Measurements from ENCODE around the gene OMA1.
"Not testable (repeated sequence)": the region's sequence is repeated elsewhere in the genome, so short reads cannot be mapped to it uniquely, and the experiment has no call there.

OMA1 gene

DNA sequence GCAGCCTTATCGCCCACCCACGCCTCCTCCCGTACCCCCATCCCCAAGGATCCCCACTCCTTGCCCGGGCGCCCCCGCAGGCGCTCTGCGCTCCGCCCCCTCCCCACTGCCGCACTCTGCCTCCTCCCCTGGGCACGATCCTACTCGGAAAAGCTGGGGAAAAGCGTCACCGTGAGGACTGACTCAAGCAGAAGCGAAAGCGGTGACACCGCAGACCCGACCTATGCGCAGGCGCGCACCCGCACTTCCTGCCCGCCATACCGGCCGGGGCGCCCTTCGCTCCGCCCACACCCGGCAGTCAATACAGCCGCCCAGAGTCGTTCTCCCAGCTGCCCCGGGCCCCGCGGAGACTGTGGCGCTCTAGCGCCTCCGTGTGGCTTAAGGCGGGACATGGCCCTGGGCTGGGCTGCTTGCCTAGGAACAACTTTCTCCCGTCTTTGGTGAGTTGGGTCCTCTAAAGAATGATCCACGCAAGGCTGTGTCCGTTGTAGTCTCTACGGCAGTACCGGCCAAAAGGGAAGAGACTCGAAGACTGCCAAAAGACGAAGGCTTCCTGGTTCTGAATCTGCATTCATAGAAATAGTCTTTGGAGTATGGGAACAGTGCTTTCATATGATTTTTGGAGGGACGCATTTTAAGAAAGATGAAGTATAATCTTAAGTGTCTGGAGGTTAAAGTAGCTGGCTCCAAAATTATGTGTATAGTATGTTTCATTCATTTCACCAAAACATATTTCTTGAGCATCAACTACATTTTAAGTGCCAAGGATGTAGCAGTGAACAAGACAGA is at the start of gene OMA1:
Gene OMA1 (minus strand): TSS at position 207 of the 789 bp plus-strand sequence. CDS start 7,432 bp downstream, outside the sequence.
- peak; percentile 97 for DNase-seq

DNA sequence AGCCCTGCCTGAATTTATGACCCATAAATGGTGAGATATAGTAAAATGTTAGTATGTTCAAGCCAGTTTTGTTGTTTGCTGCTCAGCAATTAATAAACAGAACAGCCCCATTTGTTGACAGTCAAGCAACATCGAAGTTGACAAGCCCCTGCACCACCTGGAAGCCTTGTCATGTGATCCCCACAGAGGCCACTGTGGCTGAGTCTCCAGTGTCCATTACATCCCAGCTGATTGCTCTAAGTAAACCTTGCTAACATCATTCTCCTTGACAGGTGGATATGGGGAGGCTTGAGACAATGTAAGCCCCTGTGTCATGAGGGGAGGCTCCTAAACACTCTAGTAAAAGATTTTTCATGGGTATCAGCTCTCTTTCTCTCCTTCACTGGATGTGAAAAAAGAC is 48.0 kb upstream of the OMA1 start:
- no peak for DNase-seq

DNA sequence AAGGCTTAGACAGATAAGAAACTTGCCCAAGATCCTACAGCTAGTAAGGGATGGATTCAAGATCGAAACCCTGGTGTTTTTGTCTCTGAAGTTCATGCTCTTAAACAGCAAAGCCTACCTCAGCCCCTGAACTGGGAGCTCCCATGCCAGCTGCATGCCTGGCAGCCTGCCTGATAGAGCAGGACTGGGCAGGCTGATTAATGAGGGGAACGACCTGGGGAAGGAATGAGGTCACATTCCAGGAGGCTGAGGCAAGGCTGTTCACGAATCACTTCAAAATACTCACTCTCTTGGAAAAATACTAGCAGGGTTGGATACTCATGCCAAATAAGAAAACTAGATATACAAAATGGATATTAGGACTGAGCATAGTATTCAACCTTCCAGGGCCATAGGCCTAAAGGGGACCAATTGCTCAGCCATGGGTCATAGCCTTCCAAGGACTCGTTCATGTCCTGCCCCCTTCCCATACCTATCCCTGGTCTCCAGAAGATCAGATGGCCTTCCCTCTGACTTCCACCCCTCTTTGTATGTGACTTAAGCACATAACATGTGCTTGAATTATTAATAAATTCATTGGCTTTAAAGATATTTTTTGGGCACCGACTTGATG is 46.1 kb upstream of the OMA1 start:
- no peak for DNase-seq

DNA sequence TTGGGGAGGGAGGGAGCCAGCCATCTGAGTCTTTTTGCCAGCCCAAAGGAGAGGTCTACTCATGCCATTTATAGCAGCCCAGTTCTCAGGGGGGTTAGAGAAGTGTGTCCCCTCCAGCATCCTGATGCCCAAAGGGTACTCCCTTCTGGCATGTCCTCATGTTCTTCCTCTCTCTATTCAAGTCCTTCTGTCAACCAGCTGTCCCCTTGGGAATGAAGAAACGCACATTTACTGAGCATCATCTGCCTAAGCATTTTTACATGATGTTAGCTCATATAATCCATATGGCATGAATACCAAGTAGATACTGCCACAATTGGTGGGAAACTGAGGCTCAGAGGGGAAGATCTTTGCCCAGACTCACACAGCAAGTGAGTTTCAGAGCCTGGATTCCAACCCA is 45.3 kb upstream of the OMA1 start:
- DNase-seq: no peak

DNA sequence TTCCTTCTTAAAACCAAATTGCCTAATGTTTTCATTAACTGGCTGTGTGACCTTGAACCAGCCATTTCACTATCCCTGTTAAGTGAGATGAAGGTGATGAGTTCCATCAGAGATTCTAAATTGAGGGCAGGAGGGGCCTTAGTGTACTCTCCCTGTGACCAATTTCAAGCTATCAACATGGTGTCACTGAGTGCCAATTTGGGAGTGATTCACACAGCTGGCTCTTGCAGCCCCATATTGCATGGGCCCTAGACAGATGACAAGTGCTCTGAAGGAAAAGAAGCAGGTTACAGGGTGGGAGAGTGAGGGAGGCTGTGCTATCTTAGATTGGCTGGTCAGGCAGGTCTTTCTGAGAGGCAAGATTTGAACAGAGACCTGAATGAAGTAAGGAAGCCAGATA is 43.5 kb upstream of the OMA1 start:
- no peak for DNase-seq

DNA sequence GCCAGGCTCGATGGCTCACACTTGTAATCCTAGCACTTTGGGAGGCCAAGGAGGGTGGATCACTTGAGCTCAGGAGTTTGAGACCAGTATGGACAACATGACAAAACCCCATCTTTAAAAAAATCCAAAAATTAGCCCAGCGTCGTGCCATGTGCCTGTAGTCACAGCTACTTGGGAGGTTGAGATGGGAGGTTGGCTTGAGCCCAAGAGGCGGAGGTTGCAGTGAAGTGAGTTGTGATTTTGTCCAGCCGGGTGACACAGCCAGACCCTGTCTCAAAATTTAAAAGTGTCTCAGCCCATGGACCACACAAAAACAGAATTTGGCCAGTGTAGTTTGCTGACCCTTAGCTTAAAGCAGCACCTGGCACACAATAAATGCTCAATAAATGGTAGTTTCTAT is 41.9 kb upstream of the OMA1 start:
- DNase-seq: no peak

DNA sequence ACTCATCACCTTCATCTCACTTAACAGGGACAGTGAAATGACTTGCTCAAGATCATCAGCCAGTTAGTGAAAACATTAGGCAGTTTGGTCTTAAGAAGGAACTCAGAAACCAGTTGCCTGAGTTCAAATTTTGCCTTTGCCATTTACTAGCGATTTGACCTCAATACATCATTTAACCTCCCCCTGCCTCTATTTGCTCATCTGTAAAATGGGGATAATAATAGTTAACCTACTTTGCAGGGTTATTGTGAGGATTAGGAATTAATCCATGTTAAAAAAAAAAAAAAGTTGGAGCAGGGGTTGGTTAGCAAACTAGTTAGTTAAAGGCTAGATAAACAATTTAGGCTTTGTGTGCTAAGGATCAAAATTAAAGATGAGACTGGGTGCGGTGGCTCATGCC is 41.1 kb upstream of the OMA1 start:
- no peak for DNase-seq

DNA sequence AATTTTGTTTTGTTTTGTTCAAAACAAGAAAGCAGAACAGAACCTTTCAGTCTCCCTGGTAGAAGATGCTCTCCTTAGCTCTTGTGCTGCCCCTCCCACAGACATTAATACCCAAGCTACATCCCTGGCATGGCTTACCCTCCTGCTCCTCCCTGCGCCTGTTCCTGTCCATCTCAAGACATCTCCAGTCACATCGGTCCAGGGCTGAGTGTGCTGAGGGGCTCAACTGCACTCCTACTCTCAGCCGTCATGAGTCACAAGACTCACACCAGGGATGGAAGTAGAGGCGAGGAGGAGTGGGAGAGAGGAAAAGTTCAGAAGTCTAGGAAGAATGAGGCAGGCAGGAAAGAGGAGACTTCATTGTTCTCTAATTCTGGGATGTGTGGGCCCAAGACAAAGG is 39.7 kb upstream of the OMA1 start:
- DNase-seq: no peak

DNA sequence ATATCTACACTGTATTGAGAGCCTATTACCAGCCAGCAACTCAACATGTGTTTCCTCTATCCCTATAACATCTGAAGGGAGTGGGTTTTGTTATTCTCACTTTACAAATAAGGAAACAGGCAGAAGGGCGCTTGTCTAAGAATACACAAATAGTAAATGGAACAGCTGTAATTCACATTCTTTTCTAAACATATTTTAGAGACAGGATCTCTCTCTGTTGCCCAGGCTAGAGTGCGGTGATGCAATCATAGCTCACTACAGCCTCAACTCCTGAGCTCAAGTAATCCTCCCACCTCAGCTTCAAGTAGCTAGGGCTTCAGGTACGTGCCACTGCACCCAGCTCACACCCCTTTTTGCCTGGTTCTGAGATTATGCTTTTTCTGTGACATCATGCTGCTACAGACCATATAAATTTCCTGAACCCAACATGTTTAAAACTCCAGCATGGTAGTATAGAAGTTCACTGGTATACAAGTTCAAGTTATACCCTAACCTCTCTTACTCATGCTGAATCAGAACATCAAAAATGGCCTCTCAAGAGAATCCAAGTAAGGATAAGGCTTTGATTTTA is 39.1 kb upstream of the OMA1 start:
- DNase-seq: no peak

DNA sequence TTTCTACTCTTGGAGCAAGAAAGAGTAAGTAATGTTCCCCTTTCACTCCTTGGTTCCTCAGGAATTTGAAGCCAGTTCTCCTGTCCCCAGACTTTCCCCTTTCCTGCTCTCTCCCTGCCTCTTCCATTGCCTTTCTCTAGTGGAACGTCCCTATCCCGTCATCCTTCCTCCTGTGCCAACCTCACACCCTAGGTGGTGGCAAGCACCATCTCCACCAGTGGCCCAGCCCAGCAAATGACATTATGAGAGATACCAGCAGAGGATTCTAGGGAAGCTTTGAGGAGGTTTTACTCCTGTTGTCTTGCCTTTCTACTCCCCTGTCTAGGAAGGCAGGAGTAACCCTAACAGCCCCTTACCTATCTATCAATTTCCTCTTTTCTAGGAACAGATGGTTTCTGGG is 38.6 kb upstream of the OMA1 start:
- no peak for DNase-seq

DNA sequence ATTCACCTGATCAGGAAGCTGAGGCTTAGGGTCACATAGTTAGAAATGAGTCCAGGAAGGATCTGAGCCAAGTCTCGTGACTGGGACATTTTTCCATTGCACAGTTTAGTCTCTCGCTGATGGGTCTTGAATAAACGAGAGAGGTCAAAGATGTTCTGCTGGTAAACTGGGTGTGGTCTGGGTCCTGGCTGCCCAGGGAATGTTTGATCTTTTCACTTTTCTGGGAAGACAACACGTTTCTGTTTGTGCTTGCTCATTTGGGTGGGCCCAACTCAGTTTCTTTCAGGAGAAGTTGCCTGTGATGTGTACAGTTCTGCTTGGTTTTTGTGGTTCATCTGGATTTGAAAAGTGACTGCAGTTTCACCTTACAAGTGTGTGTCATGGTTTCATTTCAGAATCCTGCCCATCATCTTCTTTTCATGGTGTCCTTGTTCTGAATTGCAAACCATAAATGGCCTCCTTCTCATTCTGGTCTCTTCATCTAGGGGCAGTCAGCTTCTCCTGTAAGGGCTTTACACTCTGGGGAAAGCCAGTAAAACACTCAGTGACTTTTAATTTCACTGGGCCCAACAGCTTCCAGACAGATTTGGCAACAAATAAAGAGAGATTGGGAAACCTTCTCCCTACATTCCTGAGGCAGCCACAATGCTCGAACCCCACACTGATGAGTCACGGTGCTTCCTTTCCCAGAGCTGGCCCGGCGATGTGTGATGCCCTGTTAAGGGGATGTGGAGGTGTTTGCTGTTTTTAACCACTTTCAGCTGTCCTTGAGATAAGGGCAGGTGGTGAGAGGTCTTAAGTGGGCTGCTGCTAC is 37.8 kb upstream of the OMA1 start:
- no peak for DNase-seq

DNA sequence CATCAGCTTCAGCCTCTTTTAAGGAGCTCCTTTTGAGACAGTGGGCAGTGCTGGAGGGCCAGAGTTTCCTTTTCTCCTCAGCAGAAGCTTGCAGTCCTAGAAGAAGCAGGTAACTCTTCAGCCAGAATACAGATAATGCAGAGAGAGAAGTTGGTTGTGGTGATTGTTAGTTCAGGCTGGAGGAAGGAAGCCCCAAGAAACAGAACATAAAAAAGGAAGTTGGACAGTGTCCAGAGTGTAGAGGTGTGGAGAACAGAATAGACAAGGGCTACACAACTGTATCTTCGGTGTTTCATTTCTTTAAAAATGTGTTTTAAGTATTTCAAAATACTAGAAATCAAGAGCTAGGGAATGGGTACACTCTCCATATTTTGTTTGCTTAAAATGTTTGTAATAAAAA is 37.0 kb upstream of the OMA1 start:
- no peak for DNase-seq

DNA sequence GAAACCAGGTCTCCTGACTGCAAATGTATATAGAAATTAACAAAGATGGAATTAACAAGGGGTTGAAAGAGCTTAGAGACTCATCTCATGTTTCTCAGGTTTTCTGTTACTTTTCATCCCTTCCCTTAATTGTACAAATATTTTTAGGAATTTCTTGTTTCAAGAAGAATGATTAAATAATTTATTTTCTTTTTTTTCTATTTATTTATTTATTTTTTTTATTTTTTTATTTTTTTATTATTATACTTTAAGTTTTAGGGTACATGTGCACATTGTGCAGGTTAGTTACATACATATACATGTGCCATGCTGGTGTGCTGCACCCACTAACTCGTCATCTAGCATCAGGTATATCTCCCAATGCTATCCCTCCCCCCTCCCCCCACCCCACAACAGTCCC is 35.6 kb upstream of the OMA1 start:
- not testable (repeated sequence) for DNase-seq

DNA sequence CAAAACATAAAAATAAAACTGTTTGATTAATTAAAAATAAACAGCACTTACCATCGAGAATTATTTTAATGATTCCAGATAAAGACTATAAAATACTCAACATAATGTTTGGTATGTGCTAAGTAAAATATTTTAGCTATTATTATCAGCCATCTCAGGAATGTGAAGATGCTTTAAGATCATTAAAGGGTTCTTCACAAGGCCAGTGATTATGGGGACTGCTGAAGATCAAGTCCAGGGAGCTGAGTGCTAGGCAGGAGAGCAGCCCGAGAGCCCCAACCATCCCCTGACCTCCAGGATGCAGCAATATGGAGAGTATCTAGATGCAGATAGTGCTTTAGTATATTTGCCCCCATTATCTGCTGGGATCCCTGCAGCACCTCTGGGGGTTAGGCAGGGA is 35.1 kb upstream of the OMA1 start:
- no peak for DNase-seq

DNA sequence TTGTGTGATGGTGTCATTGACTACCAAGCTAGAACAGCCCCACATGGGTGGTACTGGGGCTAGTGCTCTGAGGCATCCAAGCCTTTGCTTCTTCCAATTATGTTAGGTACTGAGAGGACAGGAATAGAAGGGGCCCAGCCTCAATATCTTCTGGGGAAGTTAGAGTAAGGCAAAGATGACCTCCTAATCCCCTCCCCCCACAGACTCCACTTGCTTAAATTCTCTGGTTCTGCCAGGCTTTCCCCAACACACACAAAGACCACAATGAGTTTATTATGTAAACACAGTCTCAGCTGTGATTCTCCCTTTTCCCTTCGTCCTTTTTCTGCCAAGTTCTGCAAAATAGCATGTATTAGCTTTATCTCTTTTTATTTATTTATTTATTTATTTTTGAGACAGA is 33.7 kb upstream of the OMA1 start:
- DNase-seq: no peak

DNA sequence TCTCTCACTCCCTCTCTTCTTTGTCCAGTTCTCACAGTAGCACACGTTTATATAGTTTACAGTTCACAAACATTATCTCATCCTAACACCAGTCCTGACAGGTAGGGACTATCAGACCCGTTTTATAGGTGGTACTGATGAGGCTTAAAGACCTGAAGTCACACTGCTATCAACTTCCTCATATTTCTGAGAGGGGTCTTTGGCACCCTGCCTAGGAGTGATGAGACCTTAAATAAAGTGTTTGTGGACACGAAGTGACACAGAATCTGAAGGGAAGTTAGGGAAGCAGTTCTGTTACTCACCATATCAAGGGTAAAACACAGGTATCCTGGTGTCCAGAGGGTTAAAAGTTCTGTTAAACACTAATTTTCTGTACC is 31.1 kb upstream of the OMA1 start:
- no peak for DNase-seq

DNA sequence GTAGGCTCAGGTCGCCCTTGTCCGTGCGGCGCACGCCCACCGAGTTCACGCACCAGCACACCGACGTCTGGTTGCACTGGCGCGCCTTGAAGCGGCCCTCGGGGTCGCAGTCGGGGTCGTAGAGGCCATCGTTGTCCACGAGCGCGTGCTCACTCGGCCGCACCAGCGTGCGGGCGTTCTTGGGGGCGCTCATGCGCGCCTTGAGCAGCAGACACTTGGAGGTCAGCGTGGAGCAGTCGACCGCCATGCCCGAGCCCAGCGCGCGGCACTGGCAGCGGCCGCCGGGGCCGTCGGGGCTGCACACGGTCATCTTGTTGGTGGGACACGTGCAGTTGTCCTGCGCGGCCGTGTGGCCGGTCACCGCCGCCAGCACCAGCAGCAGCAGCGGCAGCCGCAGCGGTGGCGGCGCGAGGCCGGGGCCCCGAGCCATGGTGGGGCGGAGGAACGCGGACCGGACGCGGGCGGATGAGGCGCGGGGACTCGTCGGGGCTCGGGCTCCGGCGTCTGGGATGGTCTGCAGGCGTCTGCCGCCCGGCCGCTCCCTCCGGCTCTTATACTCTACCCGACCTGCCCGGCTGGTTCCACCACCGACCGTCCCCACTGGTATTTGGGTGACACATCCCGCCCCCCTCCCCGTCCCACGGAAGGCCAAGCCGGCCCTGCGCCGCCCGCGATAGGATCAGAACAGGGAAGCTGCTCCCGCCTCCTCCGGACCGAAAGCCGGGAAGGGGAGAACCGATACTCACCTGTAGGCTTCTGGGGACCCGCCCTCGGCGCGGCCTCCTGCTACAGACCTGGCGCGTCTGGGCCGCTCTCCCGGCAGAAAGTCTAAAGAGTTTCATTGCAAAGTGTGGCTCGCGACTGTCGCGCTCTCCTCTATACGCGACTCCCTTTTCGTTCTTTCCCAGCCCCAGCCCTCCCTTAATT is 30.5 kb upstream of the OMA1 start, which contains the start of gene TACSTD2:
Gene TACSTD2 (minus strand): TSS at position 526 of the 927 bp plus-strand sequence. CDS start 96 bp downstream, at position 430.
- DNase-seq: no peak

DNA sequence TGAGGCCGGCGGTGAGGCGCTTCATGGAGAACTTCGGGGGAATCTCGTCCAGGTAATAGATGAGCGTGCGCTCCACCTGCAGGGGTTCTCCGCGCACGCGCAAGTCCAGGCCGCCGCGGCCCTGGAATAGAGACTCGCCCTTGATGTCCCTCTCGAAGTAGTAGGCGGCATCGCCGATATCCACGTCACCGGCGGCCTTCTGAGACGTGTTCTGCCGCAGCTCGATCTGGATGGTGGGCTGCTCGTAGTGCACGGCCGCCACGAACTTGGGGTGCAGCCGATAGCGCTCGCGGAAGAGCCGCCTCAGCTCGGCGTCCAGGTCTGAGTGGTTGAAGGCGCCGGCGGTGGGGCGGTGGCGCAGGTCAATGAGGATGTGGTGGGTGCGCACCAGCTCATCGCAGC is 29.8 kb upstream of the OMA1 start:
- no peak for DNase-seq

DNA sequence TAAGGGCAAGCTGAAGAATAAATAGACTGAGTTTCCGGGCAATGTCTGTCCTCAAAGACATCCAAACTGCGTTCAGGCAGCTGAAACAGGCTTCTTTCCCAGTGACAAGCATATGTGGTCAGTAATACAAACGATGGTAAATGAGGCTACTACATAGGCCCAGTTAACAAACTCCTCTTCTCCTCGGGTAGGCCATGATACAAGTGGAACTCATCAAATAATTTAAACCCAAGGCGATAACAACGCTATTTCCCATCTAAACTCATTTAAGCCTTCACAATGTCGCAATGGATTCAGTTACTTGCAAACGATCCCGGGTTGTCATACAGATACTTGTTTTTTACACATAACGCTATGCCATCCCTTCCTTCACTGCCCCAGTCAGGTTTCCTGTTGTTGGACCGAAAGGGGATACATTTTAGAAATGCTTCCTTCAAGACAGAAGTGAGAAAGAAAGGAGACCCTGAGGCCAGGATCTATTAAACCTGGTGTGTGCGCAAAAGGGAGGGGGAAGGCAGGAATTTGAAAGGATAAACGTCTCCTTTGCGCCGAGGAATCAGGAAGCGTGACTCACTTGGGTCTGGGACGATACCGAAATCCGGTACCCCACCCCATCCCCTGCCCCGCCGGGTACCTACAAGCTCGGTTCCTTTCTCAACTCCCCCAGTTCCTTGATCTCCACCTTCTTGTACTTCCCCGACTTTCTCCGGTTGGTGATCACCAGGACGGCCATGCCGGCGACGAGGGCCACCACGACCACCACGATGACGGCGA is 29.2 kb upstream of the OMA1 start:
- DNase-seq: no peak

DNA sequence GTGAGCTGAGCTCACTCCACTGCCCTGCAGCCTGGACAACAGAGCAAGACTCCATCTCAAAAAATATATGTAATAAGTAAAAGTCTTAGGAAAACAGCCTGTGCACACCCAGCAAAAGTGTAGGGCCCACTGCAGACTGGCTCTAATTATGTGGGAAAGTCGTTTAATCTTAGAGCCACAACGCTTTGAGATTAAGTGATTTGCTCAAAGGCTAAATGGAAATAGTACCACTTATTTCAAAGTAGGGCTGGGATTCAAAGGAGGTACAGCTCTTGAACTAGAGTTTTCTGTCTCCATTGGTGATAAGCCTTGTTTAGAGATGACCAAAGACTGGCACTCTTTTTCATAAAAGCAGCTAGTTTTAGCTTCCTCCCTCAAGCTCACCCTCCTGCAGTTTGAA is 28.3 kb upstream of the OMA1 start:
- DNase-seq: no peak

Measured in CD4-positive, alpha-beta T cell treated with Interleukin-21 for 1 hour (primary cell).